ENCODE data around the gene ZBTB46. TPM values are rescaled to one million over a fixed set of nuclear protein-coding genes. Genes with fewer than 3 reads are reported as not detected.

Gene ZBTB46
- total RNA-seq, 2 experiments from 2014 or later: 0.67 to 1.3 TPM

GRCh38 chr20:63772781-63773518 is 58.1 kb downstream of the ZBTB46 start:
- no TSS peak for BruUV-seq (replicated peaks)
- ChIA-PET CTCF (ENCODE audit: unreplicated experiment) (no interaction called here), POLR2A (no interaction called here)
- H3K4me3 ChIP-seq (ENCODE audit: low read depth, low read length, poor library complexity, severe bottlenecking): no peak overlapping the region
- H3K36me3 ChIP-seq (ENCODE audit: insufficient read depth, low read length): no peaks in the 10 kb centered on the region
- H3K9me2 ChIP-seq (ENCODE audit: insufficient read depth, low read length): no peaks in the 10 kb centered on the region
- TF ChIP-seq EZH2phosphoT487 (IDR thresholded peaks at IDR 0.05; ENCODE audit: borderline replicate concordance, low read depth, low read length): no peak
- TF ChIP-seq CTCF (conservative IDR thresholded peaks at IDR 0.05; ENCODE audit: low read length): no peak
- H3K4me1 ChIP-seq (ENCODE audit: insufficient read depth, low read length, poor library complexity, severe bottlenecking): no peaks in the 10 kb centered on the region
- H3K27ac ChIP-seq (ENCODE audit: low read depth, low read length, poor library complexity, severe bottlenecking): no peak overlapping the region
- H3K79me2 ChIP-seq (ENCODE audit: insufficient read depth, low read depth, low read length): no peaks in the 10 kb centered on the region
- no peak for DNase-seq (ENCODE audit: low spot score)
- intact Hi-C loops (cut with micrococcal nuclease; ENCODE audit: unreplicated experiment): no loop called here
- H4K20me1 ChIP-seq (ENCODE audit: insufficient read depth, low read length): no peaks in the 10 kb centered on the region
- no peaks in the 10 kb centered on the region for H3K9me3 ChIP-seq (ENCODE audit: low read length)
- no peak overlapping the region for H3K4me2 ChIP-seq (ENCODE audit: low read length)
- no peak overlapping the region for H2AFZ ChIP-seq (ENCODE audit: low read length)

GRCh38 chr20:63771046-63771707 is 59.9 kb downstream of the ZBTB46 start:
- Histone ChIP-seq H3K27ac (ENCODE audit: low read depth, low read length, poor library complexity, severe bottlenecking) (no peak overlapping the region), H3K4me1 (ENCODE audit: insufficient read depth, low read length, poor library complexity, severe bottlenecking) (no peaks in the 10 kb centered on the region), H3K79me2 (ENCODE audit: insufficient read depth, low read depth, low read length) (no peaks in the 10 kb centered on the region), H3K9me3 (ENCODE audit: low read length) (no peaks in the 10 kb centered on the region), H3K36me3 (ENCODE audit: insufficient read depth, low read length) (no peaks in the 10 kb centered on the region), H3K9me2 (ENCODE audit: insufficient read depth, low read length) (no peaks in the 10 kb centered on the region), H3K4me3 (ENCODE audit: low read depth, low read length, poor library complexity, severe bottlenecking) (no peak overlapping the region), H2AFZ (ENCODE audit: low read length) (no peak overlapping the region), H3K4me2 (ENCODE audit: low read length) (no peak overlapping the region), H4K20me1 (ENCODE audit: insufficient read depth, low read length) (no peaks in the 10 kb centered on the region)
- ChIA-PET CTCF (ENCODE audit: unreplicated experiment) (no interaction called here), POLR2A (no interaction called here)
- DNase-seq (ENCODE audit: low spot score): no peak
- BruUV-seq (replicated peaks): no TSS peak
- TF ChIP-seq CTCF (conservative IDR thresholded peaks at IDR 0.05; ENCODE audit: low read length): no peak
- intact Hi-C loops (cut with micrococcal nuclease; ENCODE audit: unreplicated experiment): no loop called here

GRCh38 chr20:63769891-63770474 is 61.1 kb downstream of the ZBTB46 start:
- no peaks in the 10 kb centered on the region for H3K79me2 ChIP-seq (ENCODE audit: insufficient read depth, low read depth, low read length)
- DNase-seq (ENCODE audit: low spot score): no peak
- H3K4me2 ChIP-seq (ENCODE audit: low read length): no peak overlapping the region
- no peaks in the 10 kb centered on the region for H3K36me3 ChIP-seq (ENCODE audit: insufficient read depth, low read length)
- H3K9me3 ChIP-seq (ENCODE audit: low read length): no peaks in the 10 kb centered on the region
- H3K4me3 ChIP-seq (ENCODE audit: low read depth, low read length, poor library complexity, severe bottlenecking): no peak overlapping the region
- no TSS peak for BruUV-seq (replicated peaks)
- no peaks in the 10 kb centered on the region for H3K9me2 ChIP-seq (ENCODE audit: insufficient read depth, low read length)
- ChIA-PET POLR2A (interaction anchor here (0.9 kb wide), 1 partner anchor 14 kb away, joined by 3 read pairs; no protein-coding TSS in a partner anchor), CTCF (ENCODE audit: unreplicated experiment) (no interaction called here)
- H4K20me1 ChIP-seq (ENCODE audit: insufficient read depth, low read length): no peaks in the 10 kb centered on the region
- intact Hi-C loops (cut with micrococcal nuclease; ENCODE audit: unreplicated experiment): no loop called here
- no peaks in the 10 kb centered on the region for H3K4me1 ChIP-seq (ENCODE audit: insufficient read depth, low read length, poor library complexity, severe bottlenecking)
- no peak overlapping the region for H2AFZ ChIP-seq (ENCODE audit: low read length)
- H3K27ac ChIP-seq (ENCODE audit: low read depth, low read length, poor library complexity, severe bottlenecking): no peak overlapping the region
- TF ChIP-seq CTCF (conservative IDR thresholded peaks at IDR 0.05; ENCODE audit: low read length): no peak
- TF ChIP-seq EZH2phosphoT487 (IDR thresholded peaks at IDR 0.05; ENCODE audit: borderline replicate concordance, low read depth, low read length): no peak

Measured in OCI-LY7 (cell line).